Urinary bladder (tissue), 4 donors: ENCODE results near the gene CLRN3. TPM values are rescaled to one million over a fixed set of nuclear protein-coding genes. Genes with fewer than 3 reads are reported as not detected.

Experiments used
- DNase-seq: peaks from one replicate; pipeline ENCODE4 v3.0.0-alpha.2; 2015; ENCODE audit errors: extremely low spot score
- H3K27ac ChIP-seq: one replicate; pipeline ENCODE4 v1.5.1; 2013; ENCODE audit warnings: low read depth, mild to moderate bottlenecking, moderate library complexity
- H3K36me3 ChIP-seq: one replicate; pipeline ENCODE4 v1.6.1; 2013; ENCODE audit warnings: mild to moderate bottlenecking, moderate library complexity; ENCODE audit not compliant: insufficient read depth
- H3K4me1 ChIP-seq: one replicate; pipeline ENCODE4 v1.6.1; 2013; ENCODE audit warnings: mild to moderate bottlenecking, moderate library complexity; ENCODE audit not compliant: insufficient read depth
- H3K4me3 ChIP-seq: one replicate; pipeline ENCODE4 v1.5.1; 2013; ENCODE audit warnings: low read depth, low read length
- WGBS: extraction: QIAGEN DNeasy Blood & Tissue Kit; methylation state at CpG from one replicate; pipeline ENCODE4 v1.1.7; 2013; 5-methylcytosine and 5-hydroxymethylcytosine counted together
- polyA plus RNA-seq: library from polyadenylated mRNA; stranded (reverse); fragments of 200-250 nt; gene quantifications from one replicate; pipeline ENCODE4 v1.2.3, GENCODE V29; 2013
- total RNA-seq: library from RNA; depleted of rRNA; stranded (reverse); fragments of >200 nt; gene quantifications from one replicate; pipeline ENCODE4 v1.2.3, GENCODE V29; 2014
- donor health status: healthy with polysubstance abuse.
- donor health status: healthy.

CLRN3 gene
- total and polyA plus RNA-seq, 2 donors = 0.42 TPM; not detected in 1

DNA sequence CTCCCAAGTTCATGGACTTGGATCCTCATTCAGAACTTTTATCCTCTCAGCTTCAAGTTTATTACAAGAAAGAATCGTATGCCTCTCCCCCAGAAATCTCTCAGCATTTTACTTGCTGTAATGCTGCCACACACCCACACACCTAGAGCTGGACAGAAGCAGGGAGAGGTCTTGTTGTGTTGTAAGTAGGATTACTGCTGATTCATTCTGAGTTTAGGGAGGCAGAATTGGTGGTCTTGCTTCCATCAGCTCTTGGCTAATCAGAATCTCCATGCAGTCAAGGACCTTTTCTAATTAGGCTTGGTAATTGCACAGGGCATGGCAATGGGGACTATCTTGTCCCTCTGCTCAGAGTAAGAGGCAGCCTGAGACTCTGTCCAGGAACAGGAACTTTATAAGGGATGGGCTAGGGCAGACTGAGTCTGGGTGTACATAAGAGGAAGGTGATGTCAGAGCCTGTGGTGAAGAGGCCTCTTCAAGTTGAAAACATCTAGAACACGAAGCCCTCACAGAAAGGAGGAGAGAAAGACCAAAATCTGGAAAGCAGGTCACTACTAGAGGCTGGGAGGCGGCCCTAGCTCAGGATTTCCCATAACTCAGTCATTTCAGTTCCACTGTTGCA, 7.1 kb upstream of the CLRN3 start:
- WGBS = 60% methylated on average over 3 of the region's 3 CpGs
- Histone ChIP-seq H3K4me1 (no peaks in the 10 kb centered on the region), H3K27ac (no peak overlapping the region), H3K36me3 (no peaks in the 10 kb centered on the region), H3K4me3 (no peak overlapping the region)
- DNase-seq = no peak

DNA sequence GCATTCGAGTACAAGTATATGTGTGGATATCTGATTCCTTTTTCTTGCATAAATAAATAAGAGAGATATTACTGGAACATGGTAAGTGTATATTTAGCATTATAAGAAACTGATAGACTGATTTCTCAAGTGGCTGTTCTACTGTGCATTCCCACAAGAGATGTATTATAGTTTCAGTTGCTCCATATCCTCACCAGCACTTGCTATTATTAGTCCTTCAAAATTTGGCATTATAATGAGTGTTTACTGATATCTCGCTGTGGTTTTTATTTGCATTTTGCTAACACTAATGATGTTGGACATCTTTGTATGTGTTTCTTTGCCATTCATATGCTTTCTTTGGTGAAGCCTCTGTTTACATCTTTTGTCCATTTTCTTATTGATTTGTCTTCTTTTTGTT, 4.4 kb upstream of the CLRN3 start:
- H3K27ac ChIP-seq = no peak overlapping the region
- WGBS = 81% methylated on average over 2 of the region's 2 CpGs

GRCh38 chr10:127896590-127896989, 3.8 kb upstream of the CLRN3 start:
- Histone ChIP-seq H3K4me1 (no peaks in the 10 kb centered on the region), H3K36me3 (no peaks in the 10 kb centered on the region), H3K4me3 (no peak overlapping the region), H3K27ac (no peak overlapping the region)
- DNase-seq = no peak

More for the DNA sequence above, 4.4 kb upstream of the CLRN3 start:
- Histone ChIP-seq H3K4me1 (no peaks in the 10 kb centered on the region), H3K4me3 (no peak overlapping the region), H3K36me3 (no peaks in the 10 kb centered on the region)
- DNase-seq = no peak

DNA sequence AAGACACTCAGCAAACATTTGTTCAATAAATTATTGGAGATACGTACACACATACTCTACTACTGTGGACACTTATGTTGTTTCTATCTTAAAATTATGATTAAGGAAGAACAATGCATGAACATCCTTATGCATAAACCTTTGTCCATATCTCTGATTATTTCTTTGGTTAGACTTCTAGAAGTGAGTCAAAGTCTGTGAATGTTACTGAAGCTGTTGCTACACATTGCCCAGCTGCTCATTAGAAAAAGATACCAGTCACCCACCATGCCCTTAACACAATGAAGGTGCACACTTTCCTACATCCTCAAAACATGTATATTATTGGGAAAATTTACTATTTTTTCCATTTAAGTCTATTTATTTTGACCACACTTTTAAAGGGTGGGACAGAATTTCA, 1.4 kb upstream of the CLRN3 start:
- H3K27ac ChIP-seq = no peak overlapping the region
- WGBS = 81% methylated on average over 1 of the region's 1 CpG
- no peak overlapping the region for H3K4me3 ChIP-seq
- DNase-seq = no peak
- H3K36me3 ChIP-seq = no peaks in the 10 kb centered on the region
- H3K4me1 ChIP-seq = no peaks in the 10 kb centered on the region

GRCh38 chr10:127890832-127891334, 1.9 kb downstream of the CLRN3 start:
- Histone ChIP-seq H3K27ac (no peak overlapping the region), H3K4me3 (no peak overlapping the region), H3K4me1 (no peaks in the 10 kb centered on the region), H3K36me3 (no peaks in the 10 kb centered on the region)
- DNase-seq = no peak
- 86% methylated on average over 3 of the region's 3 CpGs for WGBS

GRCh38 chr10:127890216-127890615, 2.5 kb downstream of the CLRN3 start:
- no peaks in the 10 kb centered on the region for H3K4me1 ChIP-seq
- H3K4me3 ChIP-seq = no peak overlapping the region
- DNase-seq = no peak
- H3K36me3 ChIP-seq = no peaks in the 10 kb centered on the region
- no peak overlapping the region for H3K27ac ChIP-seq
- WGBS = 61% methylated on average over 3 of the region's 3 CpGs

- H3K27ac ChIP-seq = no peak overlapping the region
- DNase-seq = no peak
- WGBS = 46% methylated on average over 4 of the region's 4 CpGs
- H3K36me3 ChIP-seq = no peaks in the 10 kb centered on the region
- H3K4me1 ChIP-seq = no peaks in the 10 kb centered on the region
- no peak overlapping the region for H3K4me3 ChIP-seq
These were observed 3.0 kb downstream of the CLRN3 start for GRCh38 chr10:127889605-127890195.

GRCh38 chr10:127888521-127889312, 4.0 kb downstream of the CLRN3 start:
- H3K27ac ChIP-seq = no peak overlapping the region

DNA sequence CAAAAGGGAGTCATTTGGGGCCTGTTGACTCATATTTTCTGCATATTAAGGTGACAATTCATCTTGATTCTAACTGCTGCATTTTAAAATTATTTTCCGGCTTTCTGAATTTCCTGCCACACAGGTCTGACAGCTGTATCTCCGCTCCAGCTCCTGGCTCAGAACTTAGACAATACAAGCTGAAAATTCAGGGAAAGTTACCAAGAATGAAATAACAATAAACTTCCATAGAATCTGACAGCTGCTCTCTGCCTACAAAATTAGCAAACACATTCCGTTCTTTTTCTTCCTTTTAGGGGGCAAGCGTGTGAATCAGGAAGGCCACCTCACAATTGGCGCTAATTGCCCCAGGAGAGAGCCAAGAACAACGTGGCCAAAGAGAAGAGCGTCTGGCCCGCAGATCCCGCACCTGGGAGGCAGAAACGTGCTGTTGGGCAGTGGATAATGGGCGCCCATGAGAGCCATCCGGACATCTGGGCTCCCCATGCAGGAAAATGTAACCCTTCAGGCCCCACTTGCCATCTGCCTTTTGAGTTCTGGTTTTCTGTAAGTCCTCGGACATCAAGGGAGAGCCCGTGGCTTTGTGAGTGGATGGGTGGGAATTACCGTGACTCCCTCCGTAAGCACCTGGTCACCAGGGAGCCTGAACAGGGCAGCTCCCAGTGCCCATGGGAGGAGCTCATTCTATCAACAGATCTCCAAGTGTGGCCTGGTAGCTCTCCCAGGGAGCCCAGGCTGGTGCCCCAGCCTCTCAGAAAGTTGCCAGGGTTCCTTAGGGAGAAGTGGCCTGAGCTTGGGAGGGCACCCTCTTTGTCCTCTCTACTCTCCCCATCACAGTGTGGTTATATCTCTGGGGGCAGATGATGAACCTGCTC, 5.0 kb downstream of the CLRN3 start:
- 72% methylated on average over 16 of the region's 16 CpGs for WGBS
- Histone ChIP-seq H3K4me3 (no peak overlapping the region), H3K36me3 (no peaks in the 10 kb centered on the region), H3K27ac (no peak overlapping the region), H3K4me1 (no peaks in the 10 kb centered on the region)
- no peak for DNase-seq

More at GRCh38 chr10:127888521-127889312, 4.0 kb downstream of the CLRN3 start:
- no peaks in the 10 kb centered on the region for H3K36me3 ChIP-seq
- 81% methylated on average over 13 of the region's 13 CpGs for WGBS
- H3K4me1 ChIP-seq = no peaks in the 10 kb centered on the region
- DNase-seq = no peak
- H3K4me3 ChIP-seq = no peak overlapping the region

- WGBS = 89% methylated on average over 12 of the region's 12 CpGs
- no peak for DNase-seq
- no peak overlapping the region for H3K27ac ChIP-seq
- no peak overlapping the region for H3K4me3 ChIP-seq
- no peaks in the 10 kb centered on the region for H3K4me1 ChIP-seq
- H3K36me3 ChIP-seq = no peaks in the 10 kb centered on the region
These were observed 6.2 kb downstream of the CLRN3 start for GRCh38 chr10:127886371-127887051.

- DNase-seq = no peak
- H3K36me3 ChIP-seq = no peaks in the 10 kb centered on the region
These were observed 8.2 kb downstream of the CLRN3 start for GRCh38 chr10:127884501-127884900.

DNA sequence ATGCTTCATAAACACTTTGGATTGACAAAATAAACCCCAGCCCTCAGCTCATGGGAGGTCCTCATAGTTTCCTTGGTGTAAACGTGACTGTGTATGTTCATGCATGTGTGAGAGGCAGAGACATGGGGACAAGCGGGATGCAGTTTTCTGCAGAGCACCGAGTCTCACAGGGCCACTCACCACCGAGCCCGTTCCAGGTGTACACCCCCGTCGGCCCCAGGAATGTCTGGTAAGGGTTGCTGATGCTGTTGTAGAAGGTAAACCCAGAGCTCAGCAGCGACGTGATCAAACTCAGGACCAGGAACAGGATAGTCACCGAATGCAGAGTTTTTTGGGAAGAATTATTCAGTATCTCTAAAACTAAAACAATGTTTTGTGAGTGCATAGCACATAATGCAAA, 9.2 kb downstream of the CLRN3 start:
- WGBS = 85% methylated on average over 10 of the region's 10 CpGs
- no peak for DNase-seq

More at GRCh38 chr10:127884501-127884900, 8.2 kb downstream of the CLRN3 start:
- H3K4me3 ChIP-seq = no peak overlapping the region
- H3K4me1 ChIP-seq = no peaks in the 10 kb centered on the region
- 78% methylated on average over 5 of the region's 5 CpGs for WGBS
- H3K27ac ChIP-seq = no peak overlapping the region

More for the DNA sequence above, 9.2 kb downstream of the CLRN3 start:
- H3K36me3 ChIP-seq = no peaks in the 10 kb centered on the region
- H3K27ac ChIP-seq = no peak overlapping the region
- H3K4me3 ChIP-seq = no peak overlapping the region
- no peaks in the 10 kb centered on the region for H3K4me1 ChIP-seq
